NCI-H226 (cell line): Measurements from ENCODE around the gene ZNRF1.

ENCODE experiments used
- DNase-seq: peaks from one replicate; pipeline ENCODE4 v3.0.0-alpha.2; 2015

ZNRF1 gene

DNA sequence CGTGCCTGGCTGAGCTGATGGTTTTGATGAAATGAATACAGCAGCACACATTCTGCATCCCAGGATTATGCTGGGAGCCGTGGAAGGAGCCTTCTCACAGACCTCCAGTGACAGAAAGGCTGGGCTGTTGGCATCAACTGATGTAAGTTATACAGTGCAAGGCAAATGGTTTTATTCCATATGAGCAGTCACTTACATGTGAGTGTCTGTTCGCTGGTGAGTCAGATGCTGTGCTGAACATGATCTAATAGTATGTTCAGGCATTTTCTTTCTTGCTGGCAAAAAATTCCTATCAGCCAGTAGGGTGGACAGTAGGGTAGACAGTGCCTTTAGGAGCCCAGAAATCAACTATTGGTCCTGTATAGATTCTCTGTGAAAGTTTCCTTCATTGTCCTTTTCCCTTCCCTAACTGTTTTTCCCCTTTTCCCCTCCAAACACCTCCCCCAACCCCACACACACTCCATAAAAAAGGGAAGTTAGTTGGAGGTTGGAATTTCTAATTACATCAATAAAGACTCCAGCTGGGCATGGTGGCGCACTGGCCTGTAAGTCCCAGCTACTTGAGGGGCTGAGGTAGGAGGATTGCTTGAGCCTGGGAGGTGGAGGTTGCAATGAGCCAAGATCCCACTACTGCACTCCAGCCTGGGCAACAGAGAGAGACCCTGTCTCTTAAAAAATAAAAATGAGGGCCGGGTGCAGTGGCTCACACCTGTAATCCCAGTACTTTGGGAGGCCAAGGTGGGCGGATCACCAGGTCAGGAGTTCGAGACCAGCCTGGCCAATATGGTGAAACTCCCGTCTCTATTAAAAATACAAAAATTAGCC is 81.6 kb downstream of the ZNRF1 start:
- peak; percentile 46 for DNase-seq

DNA sequence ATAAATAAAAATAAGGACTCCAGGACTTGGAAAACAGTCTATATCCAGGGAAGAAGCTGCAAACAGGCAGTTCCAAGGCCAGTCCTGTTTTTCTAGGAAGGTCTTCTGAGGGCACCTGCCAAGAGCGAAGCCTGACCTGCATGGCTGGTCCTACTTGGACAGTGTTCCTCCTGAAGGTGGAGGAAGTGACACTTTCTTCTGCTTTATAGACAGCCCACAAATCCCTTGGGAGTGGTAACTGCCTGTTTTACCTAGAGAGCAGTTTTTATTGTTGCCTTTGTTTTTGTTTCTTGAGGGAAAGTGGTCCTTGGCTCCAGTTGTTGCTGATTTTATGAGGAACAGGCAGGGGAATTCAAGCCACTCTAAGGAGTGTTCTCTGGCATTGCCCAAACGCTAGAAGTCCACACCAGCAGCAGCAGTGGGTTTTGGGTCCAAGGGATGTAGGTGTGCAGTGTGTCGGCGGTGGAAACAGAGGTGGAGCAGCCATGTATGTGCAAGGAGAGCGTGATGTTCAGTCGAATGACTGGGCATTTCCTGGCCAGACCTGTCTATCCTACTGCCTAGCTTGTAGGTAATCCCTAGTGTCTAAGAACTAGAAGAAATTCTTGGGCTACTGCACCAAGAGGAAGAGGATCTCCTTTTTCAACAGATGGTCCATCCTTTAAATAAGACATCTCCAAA is 82.5 kb downstream of the ZNRF1 start:
- DNase-seq = no peak

GRCh38 chr16:75083813-75084212 is 85.0 kb downstream of the ZNRF1 start:
- DNase-seq = no peak

DNA sequence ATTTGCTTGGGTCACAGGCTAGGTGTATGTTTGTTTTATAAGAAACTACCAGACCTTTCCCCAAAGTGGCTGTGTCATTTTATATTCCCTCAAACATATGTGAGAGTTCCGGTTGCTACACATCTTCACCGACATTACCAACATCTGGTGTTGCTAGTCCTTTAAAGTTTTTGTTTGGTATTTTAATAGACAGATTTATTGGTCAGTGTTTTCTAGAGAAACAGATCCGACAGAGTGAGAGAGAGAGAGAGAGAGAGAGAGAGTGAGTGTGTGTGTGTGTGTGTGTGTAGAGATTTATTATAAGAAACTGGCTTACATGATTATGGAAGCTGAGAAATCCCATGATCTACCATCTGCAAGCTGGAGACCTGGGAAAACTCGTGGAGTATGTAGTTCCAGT is 86.7 kb downstream of the ZNRF1 start:
- DNase-seq = no peak

DNA sequence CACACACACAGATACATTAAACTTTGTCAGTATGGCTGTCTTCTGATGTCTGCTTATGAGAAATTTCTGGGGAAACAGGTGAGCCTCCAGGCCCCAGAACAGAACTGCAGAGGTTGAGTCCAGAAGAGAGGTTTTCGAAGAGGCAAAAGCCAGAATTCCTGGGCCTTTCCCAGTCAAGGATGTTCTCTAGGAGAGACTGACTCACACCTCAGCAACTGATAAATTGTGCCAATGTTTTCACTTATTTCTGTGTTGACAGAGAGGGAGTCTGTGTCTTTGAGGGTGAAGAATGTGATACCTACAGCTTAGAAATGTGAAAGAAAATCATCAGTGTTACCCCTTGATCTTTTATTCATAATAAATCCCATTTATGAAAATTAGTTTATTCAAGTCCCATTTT is 87.5 kb downstream of the ZNRF1 start:
- DNase-seq = peak; percentile 71

DNA sequence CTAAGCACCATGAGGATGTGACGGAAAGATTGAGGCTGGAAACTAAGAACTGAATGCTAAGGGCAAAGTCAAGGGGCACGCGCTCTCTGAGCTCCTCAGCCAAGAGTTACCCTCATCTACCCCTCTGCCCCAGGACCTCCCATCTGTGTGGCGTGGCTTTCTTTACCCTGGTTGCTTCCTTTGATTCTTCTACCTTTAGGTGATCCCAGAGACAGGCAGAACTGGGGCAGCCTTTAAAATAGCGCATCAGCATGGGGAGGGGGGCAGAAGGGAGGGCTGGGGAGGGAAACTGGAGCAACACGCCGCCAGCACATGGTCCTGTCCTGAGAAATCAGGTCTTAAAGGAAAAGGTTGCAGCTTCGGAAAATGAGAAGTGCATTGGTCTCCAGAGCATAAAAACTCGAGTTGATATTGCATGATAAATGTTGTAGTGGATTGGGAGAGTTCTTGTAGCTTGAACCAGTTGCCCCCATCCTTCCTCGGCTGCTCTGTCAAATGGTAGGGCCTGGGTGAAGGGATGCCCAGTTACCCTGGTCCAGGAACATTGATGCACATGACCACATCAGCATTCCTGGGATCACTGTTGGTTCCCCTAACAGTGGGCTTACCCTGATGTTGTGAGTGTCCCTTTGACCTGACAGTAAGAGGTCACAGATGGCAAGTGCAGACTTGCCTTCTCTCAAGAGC is 88.0 kb downstream of the ZNRF1 start:
- DNase-seq = no peak

DNA sequence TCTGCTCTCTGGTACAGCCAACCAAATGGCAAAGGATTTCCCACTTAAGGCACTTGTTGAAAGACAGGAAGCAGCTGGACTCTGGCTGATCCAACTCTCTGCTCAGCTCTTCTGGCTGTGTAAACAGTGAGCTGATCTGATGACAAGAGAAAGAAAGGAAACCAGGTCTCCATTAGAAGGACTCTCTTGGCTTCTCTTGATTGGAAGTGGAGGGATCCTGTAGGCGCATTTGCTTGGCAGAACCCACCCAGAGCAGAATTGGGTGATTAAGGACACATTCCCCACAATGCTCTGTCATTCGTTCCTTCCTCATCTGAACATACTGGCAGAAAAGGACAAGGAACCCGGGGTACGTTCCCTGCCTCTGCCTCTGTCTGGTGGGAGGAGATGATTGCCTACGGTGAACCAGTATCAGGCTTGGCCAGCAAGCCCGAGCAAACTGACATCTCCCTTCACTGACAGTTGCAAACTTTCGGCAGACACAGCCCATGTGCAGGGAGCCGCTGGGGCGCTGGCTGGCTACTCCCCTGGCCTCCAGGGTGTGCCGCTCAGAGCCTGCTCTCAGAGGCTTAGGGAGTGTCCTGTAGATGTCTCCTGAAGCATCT is 88.7 kb downstream of the ZNRF1 start:
- no peak for DNase-seq

GRCh38 chr16:75088216-75088615 is 89.4 kb downstream of the ZNRF1 start:
- no peak for DNase-seq

GRCh38 chr16:75088934-75089333 is 90.1 kb downstream of the ZNRF1 start:
- DNase-seq = no peak

- DNase-seq = no peak
Observed at GRCh38 chr16:75089486-75090202, 90.8 kb downstream of the ZNRF1 start.

GRCh38 chr16:75090899-75091298 is 92.1 kb downstream of the ZNRF1 start:
- peak; percentile 64 for DNase-seq

GRCh38 chr16:75091619-75092018 is 92.8 kb downstream of the ZNRF1 start:
- DNase-seq = peak; percentile 55

GRCh38 chr16:75092777-75093176 is 94.0 kb downstream of the ZNRF1 start:
- no peak for DNase-seq

- DNase-seq = no peak
Observed at GRCh38 chr16:75093598-75094540, 95.0 kb downstream of the ZNRF1 start.

DNA sequence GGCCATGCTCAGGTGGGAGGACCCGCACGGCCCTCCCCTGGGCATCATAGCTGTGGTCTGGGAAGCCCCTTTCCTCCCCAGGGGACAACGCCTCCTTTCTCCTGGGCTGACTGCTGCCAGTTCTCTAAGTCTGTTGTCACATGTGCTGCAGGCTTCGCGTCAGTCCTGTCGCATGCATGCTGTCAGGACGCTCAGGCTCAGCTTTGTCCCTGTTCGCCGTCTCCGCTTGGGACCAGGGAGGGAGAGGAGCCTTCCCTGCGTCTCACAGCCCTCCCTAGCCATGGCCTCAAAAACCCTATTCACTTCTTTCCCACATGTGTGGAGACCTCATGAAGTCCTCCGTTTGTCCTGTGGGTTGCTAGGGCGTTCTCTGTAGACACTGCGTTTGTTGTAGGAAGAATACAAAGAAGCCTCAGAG is 96.4 kb downstream of the ZNRF1 start:
- no peak for DNase-seq

- no peak for DNase-seq
Observed at GRCh38 chr16:75096656-75097055, 97.8 kb downstream of the ZNRF1 start.

DNA sequence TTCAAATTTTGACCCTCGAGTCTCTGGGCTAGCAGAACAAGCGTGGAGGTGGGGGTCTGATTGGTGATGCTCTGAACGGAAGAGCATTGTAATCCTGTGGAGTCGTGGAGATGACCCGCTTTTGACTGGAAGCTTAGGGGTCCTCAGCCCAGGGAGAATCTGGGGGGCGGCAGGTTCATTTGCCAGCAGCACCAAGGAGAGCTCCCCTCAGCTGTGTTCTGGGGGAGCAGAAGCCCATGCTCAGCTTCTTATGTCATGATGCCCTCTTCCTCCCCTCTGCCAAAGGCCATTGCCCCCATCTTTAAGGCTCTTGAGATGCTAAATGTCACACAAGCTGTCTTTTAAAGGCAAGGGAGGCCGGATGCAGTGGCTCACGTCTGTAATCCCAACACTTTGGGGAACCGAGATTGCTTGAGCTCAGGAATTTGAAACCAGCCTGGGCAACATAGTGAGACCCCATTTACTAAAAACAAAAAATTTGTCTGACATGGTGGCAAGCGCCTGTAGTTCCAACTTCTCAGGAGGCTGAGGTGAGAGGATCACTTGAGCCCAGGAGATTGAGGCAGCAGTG is 98.5 kb downstream of the ZNRF1 start:
- no peak for DNase-seq

DNA sequence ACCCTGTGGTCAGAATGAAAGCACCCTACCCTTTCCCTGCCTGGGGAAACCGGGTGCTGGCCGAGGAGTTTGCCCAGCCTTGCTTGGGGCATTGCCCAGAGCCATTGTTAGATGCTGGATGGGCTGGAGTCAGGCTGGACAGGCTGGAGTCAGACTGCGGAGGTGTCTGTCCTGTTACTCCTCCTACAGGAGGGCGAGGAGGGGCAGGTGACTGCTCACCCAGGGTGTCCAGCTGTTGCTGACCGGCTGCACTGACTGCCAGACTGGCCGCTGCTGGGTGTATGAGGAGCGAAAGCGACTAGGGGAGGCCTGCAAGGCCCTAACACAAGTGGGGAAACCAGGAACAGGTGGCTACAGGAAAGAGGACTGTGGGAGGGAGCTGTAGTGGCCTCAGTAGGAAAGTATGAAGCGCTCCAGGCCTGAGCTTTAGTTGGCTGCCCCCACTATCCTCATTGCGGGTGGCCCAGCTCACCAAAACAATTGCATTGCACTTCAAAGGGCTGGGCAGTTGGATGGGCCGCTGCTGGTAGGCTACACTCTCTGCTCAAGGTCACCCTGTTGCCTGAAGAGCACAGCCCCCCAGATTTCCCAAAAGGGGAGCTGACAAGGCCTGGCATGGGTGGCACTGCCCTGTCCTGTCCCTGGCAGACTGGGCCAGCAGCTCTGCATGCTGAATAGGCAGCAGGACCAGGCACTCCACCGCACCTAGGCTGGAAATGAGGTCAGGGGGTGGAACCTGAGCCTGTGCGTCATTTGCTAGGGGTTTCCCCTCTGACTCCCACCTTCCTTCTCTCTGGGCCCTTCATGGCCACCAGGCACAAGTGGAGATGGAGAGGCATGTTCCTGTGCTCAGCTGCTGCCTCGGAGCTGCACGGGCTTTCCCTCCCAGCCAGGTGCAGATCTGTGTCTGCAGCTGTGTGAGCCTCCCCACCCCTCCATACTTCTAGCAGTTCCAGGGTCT is 99.4 kb downstream of the ZNRF1 start:
- DNase-seq = no peak

- no peak for DNase-seq
Observed at GRCh38 chr16:75099075-75099667, 100.3 kb downstream of the ZNRF1 start.
